HG02973 (cell line): Measurements from ENCODE around the gene PMS2.
"Not testable (repeated sequence)": the region's sequence is repeated elsewhere in the genome, so short reads cannot be mapped to it uniquely, and the experiment has no call there.

Experiments used
- ATAC-seq: cut with Tn5 transposase; IDR thresholded peaks from one replicate; pipeline ENCODE4 v1.9.1; 2021; ENCODE audit warnings: moderate library complexity; ENCODE audit not compliant: unreplicated experiment

The PMS2 gene

GRCh38 chr7:6020371-6021286, 11.8 kb upstream of the PMS2 start:
- ATAC-seq = no peak

DNA sequence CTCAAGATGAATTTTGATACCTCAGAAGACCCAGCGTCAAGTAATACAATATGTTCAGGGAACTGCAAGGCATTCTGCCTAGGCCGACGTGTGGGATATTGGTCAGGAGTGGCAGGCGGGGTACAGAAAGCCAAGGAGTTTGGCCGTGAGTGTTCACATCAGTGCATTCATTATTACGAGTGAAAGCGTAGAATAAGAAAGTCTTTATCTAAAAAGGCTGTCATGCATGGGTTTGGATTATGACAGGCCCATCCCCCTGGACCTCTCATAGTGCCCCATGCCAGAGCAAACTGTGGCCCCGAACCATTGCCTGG, 7.8 kb upstream of the PMS2 start:
- ATAC-seq = no peak

- no peak for ATAC-seq
Observed at GRCh38 chr7:6015917-6016652, 7.2 kb upstream of the PMS2 start.

- ATAC-seq = no peak
Observed at GRCh38 chr7:6012355-6013104, 3.7 kb upstream of the PMS2 start.

DNA sequence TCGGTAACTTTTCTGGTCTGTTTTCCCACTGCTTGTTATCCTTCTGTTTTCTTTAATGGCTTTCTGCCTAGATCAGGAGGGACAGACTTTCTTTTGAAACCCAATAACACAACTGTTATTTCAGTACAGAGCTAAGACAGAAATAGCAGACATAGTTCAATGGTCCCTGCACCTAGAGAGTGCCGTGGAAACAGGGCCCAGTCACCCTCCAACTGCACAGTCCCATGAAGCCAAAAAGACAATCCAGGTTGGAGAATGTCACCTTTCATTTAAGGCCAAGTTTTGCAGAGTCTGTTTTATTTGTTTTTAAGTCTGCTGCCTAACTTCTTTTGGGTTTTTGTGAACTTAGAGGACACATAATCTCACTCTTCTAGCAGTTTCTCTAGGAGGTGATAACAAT, 2.7 kb upstream of the PMS2 start:
- ATAC-seq = no peak

DNA sequence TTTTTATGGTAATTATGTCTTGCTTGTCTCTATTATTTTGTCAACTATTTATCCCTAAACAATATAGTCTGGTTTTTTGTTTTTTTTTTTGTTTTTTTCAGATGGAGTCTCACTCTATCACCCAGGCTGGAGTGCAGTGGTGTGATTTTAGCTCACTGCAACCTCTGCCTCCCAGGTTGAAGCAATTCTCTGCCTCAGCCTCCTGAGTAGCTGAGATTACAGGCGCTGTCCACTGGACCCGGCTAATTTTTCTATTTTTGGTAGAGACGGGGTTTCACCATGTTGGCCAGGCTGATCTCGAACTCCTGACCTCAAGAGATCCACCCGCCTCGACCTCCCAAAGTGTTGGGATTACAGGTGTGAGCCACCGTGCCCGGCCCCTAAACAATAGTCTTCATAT, 1.5 kb upstream of the PMS2 start:
- ATAC-seq = not testable (repeated sequence)

- ATAC-seq = not testable (repeated sequence)
Observed at GRCh38 chr7:6007835-6008590, 836 bp downstream of the PMS2 start.

DNA sequence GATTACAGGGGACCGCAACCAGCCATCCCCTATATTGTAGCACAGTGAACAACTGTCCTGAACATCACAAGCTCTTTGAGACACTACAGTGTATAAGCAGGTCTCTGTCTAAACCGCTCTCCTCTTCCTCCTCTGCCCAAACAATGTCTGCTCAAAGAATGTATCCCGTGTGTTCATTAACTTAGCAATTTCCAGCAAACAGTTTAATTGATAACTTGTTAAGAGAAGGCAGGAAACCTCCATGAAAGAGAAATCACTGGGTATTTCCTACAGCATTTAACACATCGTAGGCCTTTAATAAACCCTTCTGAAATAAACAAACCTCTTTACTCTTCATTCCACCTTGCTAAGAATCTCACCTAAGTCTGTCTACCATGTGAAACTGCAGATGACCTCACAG, 1.5 kb downstream of the PMS2 start:
- no peak for ATAC-seq

- ATAC-seq = no peak
Observed at GRCh38 chr7:5997210-5997808, 11.5 kb downstream of the PMS2 start.

GRCh38 chr7:5987061-5987460, 21.8 kb downstream of the PMS2 start:
- ATAC-seq = not testable (repeated sequence)

DNA sequence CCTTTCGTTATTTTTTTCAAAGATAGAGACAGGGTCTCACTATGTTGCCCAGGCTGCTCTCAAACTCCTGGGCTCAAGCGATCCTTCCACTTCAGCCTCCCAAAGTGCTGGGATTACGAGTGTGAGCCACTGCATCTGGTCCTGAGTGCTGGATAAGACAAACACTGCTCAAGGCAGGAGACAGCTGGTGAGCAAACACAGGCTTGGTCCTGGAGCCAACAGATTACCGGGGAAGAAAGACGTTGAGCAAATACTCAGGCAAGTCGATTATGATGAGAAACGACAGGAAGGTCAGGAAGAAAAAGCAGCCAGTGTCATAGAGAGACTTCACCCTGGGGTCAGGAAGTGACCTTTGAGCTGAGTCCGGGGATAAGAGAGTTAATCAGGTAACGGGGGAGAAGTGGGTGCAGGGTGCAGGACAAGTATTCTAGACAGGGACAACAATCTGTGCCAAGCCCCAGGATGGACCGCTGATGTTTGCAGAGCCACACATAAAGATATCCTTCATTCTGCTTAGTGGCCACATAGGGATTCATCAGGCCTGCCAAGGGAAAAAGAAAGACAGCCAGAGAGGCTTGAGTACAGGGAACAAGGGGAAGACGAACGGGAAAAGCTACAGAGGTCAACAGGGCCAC, 29.1 kb downstream of the PMS2 start:
- ATAC-seq = not testable (repeated sequence)

GRCh38 chr7:5973580-5973979, 35.3 kb downstream of the PMS2 start:
- not testable (repeated sequence) for ATAC-seq

DNA sequence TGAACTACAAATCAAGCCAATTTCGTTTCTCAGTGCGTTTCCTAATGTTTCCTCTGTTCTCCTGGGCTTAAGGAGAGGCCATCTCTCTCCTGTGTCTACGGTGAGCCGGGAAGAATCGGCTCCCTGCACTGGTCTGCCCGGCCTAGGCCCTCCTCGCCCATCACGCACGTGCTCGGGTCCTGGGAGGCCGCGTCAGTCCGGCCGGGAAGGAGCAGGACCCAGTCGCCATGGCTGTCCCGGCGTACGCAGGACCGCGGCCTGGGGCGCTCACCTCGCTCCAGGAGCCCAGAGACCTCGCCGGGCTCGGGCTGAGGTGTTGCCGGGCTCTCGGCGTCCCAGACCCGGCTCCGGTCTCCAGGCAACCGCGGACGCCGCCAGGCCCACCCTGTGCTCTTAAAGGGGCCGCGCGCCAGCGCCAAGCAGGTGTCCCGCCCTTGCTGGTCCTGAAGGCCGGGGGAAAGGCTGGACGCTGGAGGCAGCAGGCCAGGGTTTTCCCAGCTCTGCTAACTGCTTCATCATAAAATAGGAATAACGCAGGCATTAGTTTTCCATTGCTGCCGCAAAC, 38.4 kb downstream of the PMS2 start, which contains the start of gene RSPH10B:
TSS of gene RSPH10B (minus strand) at position 343 of the 565 bp plus-strand sequence. CDS start 3,573 bp downstream, outside the sequence.
- ATAC-seq = not testable (repeated sequence)

GRCh38 chr7:5963810-5964209, 45.0 kb downstream of the PMS2 start:
- ATAC-seq = not testable (repeated sequence)

DNA sequence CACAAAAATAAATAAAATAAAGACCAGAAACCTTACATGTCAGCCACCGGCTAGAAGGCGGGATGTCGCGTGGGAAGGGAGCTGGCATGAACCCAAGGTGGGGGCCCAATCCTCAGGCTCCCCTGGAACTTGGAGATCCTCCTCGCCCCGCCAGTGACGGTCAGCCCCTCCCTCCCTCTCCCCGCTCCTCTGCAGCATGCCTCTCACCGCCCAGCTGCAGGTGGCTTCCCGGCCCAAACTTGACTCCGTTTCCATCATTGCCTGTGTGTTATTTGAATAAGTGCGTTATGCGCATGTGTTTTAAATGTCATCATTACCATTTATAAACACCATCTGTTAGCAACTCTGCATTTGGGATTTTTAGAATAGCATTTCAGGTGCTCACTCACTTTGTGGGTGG, 45.6 kb downstream of the PMS2 start:
- not testable (repeated sequence) for ATAC-seq

GRCh38 chr7:5934945-5935450, 73.9 kb downstream of the PMS2 start:
- ATAC-seq = not testable (repeated sequence)

GRCh38 chr7:5931905-5932644, 76.8 kb downstream of the PMS2 start:
- ATAC-seq = not testable (repeated sequence)

DNA sequence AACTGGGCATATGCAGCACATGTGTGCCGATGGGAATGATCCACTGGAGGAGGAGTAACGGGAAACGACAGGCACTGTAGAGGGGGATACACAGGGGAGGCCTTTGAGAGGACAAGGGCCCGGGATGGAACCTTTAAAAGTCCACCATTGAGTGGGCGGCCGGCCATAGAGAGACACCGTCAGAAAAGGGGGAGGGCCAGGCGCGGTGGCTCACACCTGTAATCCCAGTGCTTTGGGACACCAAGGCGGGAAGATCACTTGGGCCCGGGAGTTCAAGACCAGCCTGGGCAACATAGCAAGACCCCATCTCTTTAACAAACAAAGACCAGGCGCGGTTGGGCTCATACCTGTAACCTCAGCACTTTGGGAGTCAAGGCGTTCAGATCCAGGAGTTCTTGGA, 77.6 kb downstream of the PMS2 start:
- ATAC-seq = not testable (repeated sequence)
